ENCODE data around the gene GLUL. TPM values are rescaled to one million over a fixed set of nuclear protein-coding genes. Genes with fewer than 3 reads are reported as not detected.

GLUL gene
- total and polyA plus RNA-seq, 9 donors, result 587 to 1,338 (median 1,017) TPM

- TF ChIP-seq CTCF (IDR thresholded peaks at IDR 0.05), result no peak
- no peak for TF ChIP-seq POLR2A (IDR thresholded peaks at IDR 0.05)
- TF ChIP-seq EP300 (IDR thresholded peaks at IDR 0.05), result no peak
- intact Hi-C loops (cut with DNase I), result loop anchor here in 1 of 4 donors (10.0 kb wide), 1 partner anchor 176 kb away; the partner anchor contains the start of gene RNASEL
- 63 to 66% (median 64%) methylated on average over 3 of the region's 3 CpGs for WGBS, 3 donors
Measured at GRCh38 chr1:182408435-182409075, 17.0 kb upstream of the GLUL start.

GRCh38 chr1:182407724-182408123, 16.1 kb upstream of the GLUL start:
- WGBS, 3 donors, result 22 to 31% (median 27%) methylated on average over 3 of the region's 3 CpGs
- Histone ChIP-seq H3K4me3 (no peak overlapping the region), H3K36me3 (no peaks in the 10 kb centered on the region), H3K9me3 (no peaks in the 10 kb centered on the region), H3K27me3 (no peaks in the 10 kb centered on the region), H3K4me1 (ENCODE audit: insufficient read depth) (no peaks in the 10 kb centered on the region), H3K27ac (no peak overlapping the region)
- TF ChIP-seq POLR2A (IDR thresholded peaks at IDR 0.05) (no peak), CTCF (IDR thresholded peaks at IDR 0.05) (no peak), EP300 (IDR thresholded peaks at IDR 0.05) (no peak)
- no peak for DNase-seq
- intact Hi-C loops (cut with DNase I), result loop anchor here in 1 of 4 donors (10.0 kb wide), 1 partner anchor 177 kb away; the partner anchor contains the start of gene RNASEL

More at GRCh38 chr1:182408435-182409075, 17.0 kb upstream of the GLUL start:
- H3K4me1 ChIP-seq (ENCODE audit: insufficient read depth), result no peaks in the 10 kb centered on the region
- no peaks in the 10 kb centered on the region for H3K27me3 ChIP-seq
- H3K4me3 ChIP-seq, result no peak overlapping the region
- H3K9me3 ChIP-seq, result no peaks in the 10 kb centered on the region
- DNase-seq, result no peak
- H3K36me3 ChIP-seq, result no peaks in the 10 kb centered on the region
- no peak overlapping the region for H3K27ac ChIP-seq

- intact Hi-C loops (cut with DNase I), result loop anchor here in 1 of 4 donors (10.0 kb wide), 1 partner anchor 179 kb away; the partner anchor contains the start of gene RNASEL
- Histone ChIP-seq H3K27me3 (no peaks in the 10 kb centered on the region), H3K36me3 (no peaks in the 10 kb centered on the region), H3K4me1 (ENCODE audit: insufficient read depth) (no peaks in the 10 kb centered on the region), H3K27ac (no peak overlapping the region), H3K4me3 (no peak overlapping the region), H3K9me3 (no peaks in the 10 kb centered on the region)
- no peak for DNase-seq
- WGBS, 3 donors, result 73 to 88% (median 84%) methylated on average over 1 of the region's 1 CpG
- TF ChIP-seq POLR2A (IDR thresholded peaks at IDR 0.05) (no peak), EP300 (IDR thresholded peaks at IDR 0.05) (no peak), CTCF (IDR thresholded peaks at IDR 0.05) (no peak)
Measured at GRCh38 chr1:182406012-182406411, 14.4 kb upstream of the GLUL start.

- Histone ChIP-seq H3K9me3 (no peaks in the 10 kb centered on the region), H3K27ac (no peak overlapping the region), H3K4me3 (no peak overlapping the region), H3K4me1 (ENCODE audit: insufficient read depth) (no peaks in the 10 kb centered on the region), H3K27me3 (no peaks in the 10 kb centered on the region), H3K36me3 (no peaks in the 10 kb centered on the region)
- 95 to 96% (median 96%) methylated on average over 1 of the region's 1 CpG for WGBS, 3 donors
- intact Hi-C loops (cut with DNase I), result loop anchor here in 1 of 4 donors (10.0 kb wide), 1 partner anchor 179 kb away; the partner anchor contains the start of gene RNASEL
- no peak for DNase-seq
- TF ChIP-seq EP300 (IDR thresholded peaks at IDR 0.05), result no peak
- no peak for TF ChIP-seq POLR2A (IDR thresholded peaks at IDR 0.05)
- TF ChIP-seq CTCF (IDR thresholded peaks at IDR 0.05), result no peak
Measured at GRCh38 chr1:182405578-182405977, 14.0 kb upstream of the GLUL start.

Data from ovary (tissue), 9 donors.